ENCODE results near the gene ARHGEF11. TPM values are rescaled to one million over a fixed set of nuclear protein-coding genes. Genes with fewer than 3 reads are reported as not detected.

The ARHGEF11 gene
- total and polyA plus RNA-seq, 10 donors = 3.4 to 65.3 (median 42.7) TPM

- no peak for TF ChIP-seq POLR2A (IDR thresholded peaks at IDR 0.05)
- TF ChIP-seq CTCF (IDR thresholded peaks at IDR 0.05 in 8 of 11, conservative IDR thresholded peaks at IDR 0.05 in 3 of 11) = no peak
- TF ChIP-seq POLR2AphosphoS5 (IDR thresholded peaks at IDR 0.05) = no peak
- intact Hi-C loops (cut with DNase I; ENCODE audit: low total_unique reads) = no loop called here
- WGBS, 5 donors = 15 to 34% (median 17%) methylated on average over 3 of the region's 3 CpGs
- Histone ChIP-seq H3K27ac (peak overlapping the region in 5 of 8 donors; percentile 0 to 47 (median 25)), H3K4me1 (peaks cover 0 to 19% (median 2%) of the 10 kb centered on the region in 6 donors), H3K27me3 (replicated peaks in 1 of 7) (no peaks in the 10 kb centered on the region), H3K4me3 (no peak overlapping the region), H3K36me3 (no peaks in the 10 kb centered on the region), H3K9me3 (no peaks in the 10 kb centered on the region)
- DNase-seq = no peak
Observed at GRCh38 chr1:157004806-157005205, 40.7 kb downstream of the ARHGEF11 start.

- H3K27ac ChIP-seq = peak overlapping the region in 5 of 8 donors; percentile 0 to 47 (median 25)
- intact Hi-C loops (cut with DNase I; ENCODE audit: low total_unique reads) = no loop called here
- no peak for TF ChIP-seq POLR2A (IDR thresholded peaks at IDR 0.05)
- TF ChIP-seq CTCF (IDR thresholded peaks at IDR 0.05 in 8 of 11, conservative IDR thresholded peaks at IDR 0.05 in 3 of 11) = no peak
- TF ChIP-seq POLR2AphosphoS5 (IDR thresholded peaks at IDR 0.05) = no peak
Observed at GRCh38 chr1:157004327-157004726, 41.2 kb downstream of the ARHGEF11 start.

GRCh38 chr1:157001304-157001703 lies 44.2 kb downstream of the ARHGEF11 start:
- Histone ChIP-seq H3K27me3 (replicated peaks in 1 of 7) (no peaks in the 10 kb centered on the region), H3K36me3 (no peaks in the 10 kb centered on the region), H3K4me3 (no peak overlapping the region), H3K4me1 (peaks cover 0 to 19% (median 2%) of the 10 kb centered on the region in 6 donors), H3K9me3 (no peaks in the 10 kb centered on the region), H3K27ac (no peak overlapping the region)
- intact Hi-C loops (cut with DNase I; ENCODE audit: low total_unique reads) = no loop called here
- no peak for DNase-seq
- TF ChIP-seq POLR2AphosphoS5 (IDR thresholded peaks at IDR 0.05) (no peak), CTCF (IDR thresholded peaks at IDR 0.05 in 8 of 11, conservative IDR thresholded peaks at IDR 0.05 in 3 of 11) (no peak), POLR2A (IDR thresholded peaks at IDR 0.05) (no peak)
- 87 to 100% (median 93%) methylated on average over 1 of the region's 1 CpG for WGBS, 5 donors

More at GRCh38 chr1:157004327-157004726, 41.2 kb downstream of the ARHGEF11 start:
- no peak for DNase-seq
- 59 to 80% (median 75%) methylated on average over 4 of the region's 4 CpGs for WGBS, 5 donors
- no peaks in the 10 kb centered on the region for H3K36me3 ChIP-seq
- H3K27me3 ChIP-seq (replicated peaks in 1 of 7) = no peaks in the 10 kb centered on the region
- peaks cover 0 to 19% (median 2%) of the 10 kb centered on the region in 6 donors for H3K4me1 ChIP-seq
- H3K9me3 ChIP-seq = no peaks in the 10 kb centered on the region
- no peak overlapping the region for H3K4me3 ChIP-seq

GRCh38 chr1:157000686-157001085 lies 44.9 kb downstream of the ARHGEF11 start:
- Histone ChIP-seq H3K4me1 (peaks cover 0 to 19% (median 2%) of the 10 kb centered on the region in 6 donors), H3K9me3 (no peaks in the 10 kb centered on the region), H3K27ac (no peak overlapping the region), H3K27me3 (replicated peaks in 1 of 7) (no peaks in the 10 kb centered on the region), H3K4me3 (no peak overlapping the region), H3K36me3 (no peaks in the 10 kb centered on the region)
- 86 to 95% (median 92%) methylated on average over 5 of the region's 5 CpGs for WGBS, 5 donors
- DNase-seq = no peak
- TF ChIP-seq POLR2A (IDR thresholded peaks at IDR 0.05) (no peak), CTCF (IDR thresholded peaks at IDR 0.05 in 8 of 11, conservative IDR thresholded peaks at IDR 0.05 in 3 of 11) (no peak), POLR2AphosphoS5 (IDR thresholded peaks at IDR 0.05) (no peak)
- intact Hi-C loops (cut with DNase I; ENCODE audit: low total_unique reads) = no loop called here

All from spleen (tissue), 11 donors.